SK-N-SH treated with all-trans-retinoic acid at 6 μM for 48 hours (cell line): Measurements from ENCODE around the gene C1QTNF9B.

Experiments used
- ARNTL ChIP-seq: fragments of 450-650 bp; formaldehyde crosslinking; IDR thresholded peaks from 2 replicates; pipeline ENCODE4 v1.5.0; 2020; ENCODE audit warnings: low read depth, mild to moderate bottlenecking, moderate library complexity, borderline replicate concordance
- CSRNP3 ChIP-seq: fragments of 250-450 bp; sonication (Bioruptor Pico); IDR thresholded peaks from 2 replicates; pipeline ENCODE4 v1.5.1; 2021; ENCODE audit warnings: mild to moderate bottlenecking, moderate library complexity
- GLIS3 ChIP-seq: fragments of 250-450 bp; sonication (Bioruptor Pico); IDR thresholded peaks from 2 replicates; pipeline ENCODE4 v1.5.0; 2020; ENCODE audit warnings: mild to moderate bottlenecking, moderate library complexity
- POU6F1 ChIP-seq: fragments of 250-450 bp; sonication (Bioruptor Pico); IDR thresholded peaks from 2 replicates; pipeline ENCODE4 v1.8.0; 2021; ENCODE audit warnings: low read depth, mild to moderate bottlenecking, moderate library complexity, borderline replicate concordance
- PPARA ChIP-seq: fragments of 250-450 bp; sonication (Bioruptor Pico); IDR thresholded peaks from 2 replicates; pipeline ENCODE4 v1.5.0; 2020; ENCODE audit warnings: mild to moderate bottlenecking, borderline replicate concordance
- RARB ChIP-seq: fragments of 250-450 bp; sonication (Bioruptor Pico); IDR thresholded peaks from 2 replicates; pipeline ENCODE4 v1.8.0; 2021; ENCODE audit warnings: mild to moderate bottlenecking, moderate library complexity
- TOX ChIP-seq: fragments of 250-450 bp; sonication (Bioruptor Pico); IDR thresholded peaks from 2 replicates; pipeline ENCODE4 v1.8.0; 2021; ENCODE audit warnings: mild to moderate bottlenecking, moderate library complexity, borderline replicate concordance
- TSHZ2 ChIP-seq: fragments of 250-450 bp; sonication (Bioruptor Pico); IDR thresholded peaks from 2 replicates; pipeline ENCODE4 v1.5.0; 2020; ENCODE audit warnings: mild to moderate bottlenecking, moderate library complexity
- ZFP3 ChIP-seq: fragments of 250-450 bp; sonication (Bioruptor Pico); IDR thresholded peaks from 2 replicates; pipeline ENCODE4 v1.5.0; 2020; ENCODE audit warnings: mild to moderate bottlenecking, moderate library complexity
- ZNF565 ChIP-seq: fragments of 450-650 bp; formaldehyde crosslinking; conservative IDR thresholded peaks from 2 replicates; pipeline ENCODE4 v1.5.0; 2020; ENCODE audit warnings: low read depth, mild to moderate bottlenecking, moderate library complexity
- TF ChIP-seq, protein P1 (sequence below): fragments of 250-450 bp; sonication (Bioruptor Pico); IDR thresholded peaks from 2 replicates; pipeline ENCODE4 v1.8.0; 2020; ENCODE audit warnings: mild to moderate bottlenecking, moderate library complexity, borderline replicate concordance

GRCh38 chr13:23888658-23889614, 8.4 kb downstream of the C1QTNF9B start, which contains the start of gene MIPEP:
- TF ChIP-seq GLIS3 (CRISPR knock-in tag): no peak
- TF ChIP-seq, protein P1, sequence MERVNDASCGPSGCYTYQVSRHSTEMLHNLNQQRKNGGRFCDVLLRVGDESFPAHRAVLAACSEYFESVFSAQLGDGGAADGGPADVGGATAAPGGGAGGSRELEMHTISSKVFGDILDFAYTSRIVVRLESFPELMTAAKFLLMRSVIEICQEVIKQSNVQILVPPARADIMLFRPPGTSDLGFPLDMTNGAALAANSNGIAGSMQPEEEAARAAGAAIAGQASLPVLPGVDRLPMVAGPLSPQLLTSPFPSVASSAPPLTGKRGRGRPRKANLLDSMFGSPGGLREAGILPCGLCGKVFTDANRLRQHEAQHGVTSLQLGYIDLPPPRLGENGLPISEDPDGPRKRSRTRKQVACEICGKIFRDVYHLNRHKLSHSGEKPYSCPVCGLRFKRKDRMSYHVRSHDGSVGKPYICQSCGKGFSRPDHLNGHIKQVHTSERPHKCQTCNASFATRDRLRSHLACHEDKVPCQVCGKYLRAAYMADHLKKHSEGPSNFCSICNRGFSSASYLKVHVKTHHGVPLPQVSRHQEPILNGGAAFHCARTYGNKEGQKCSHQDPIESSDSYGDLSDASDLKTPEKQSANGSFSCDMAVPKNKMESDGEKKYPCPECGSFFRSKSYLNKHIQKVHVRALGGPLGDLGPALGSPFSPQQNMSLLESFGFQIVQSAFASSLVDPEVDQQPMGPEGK: no peak
- TF ChIP-seq ZFP3 (CRISPR knock-in tag): no peak
- TF ChIP-seq TSHZ2 (CRISPR knock-in tag): no peak
- no peak for TF ChIP-seq ARNTL (CRISPR knock-in tag)
- no peak for TF ChIP-seq ZNF565
- no peak for TF ChIP-seq PPARA (CRISPR knock-in tag)
- no peak for TF ChIP-seq RARB (CRISPR knock-in tag)
- no peak for TF ChIP-seq TOX (CRISPR knock-in tag)
- no peak for TF ChIP-seq POU6F1 (CRISPR knock-in tag)
- TF ChIP-seq CSRNP3 (CRISPR knock-in tag): no peak
